Measurements from ENCODE around the gene CCDC63.

The CCDC63 gene

DNA sequence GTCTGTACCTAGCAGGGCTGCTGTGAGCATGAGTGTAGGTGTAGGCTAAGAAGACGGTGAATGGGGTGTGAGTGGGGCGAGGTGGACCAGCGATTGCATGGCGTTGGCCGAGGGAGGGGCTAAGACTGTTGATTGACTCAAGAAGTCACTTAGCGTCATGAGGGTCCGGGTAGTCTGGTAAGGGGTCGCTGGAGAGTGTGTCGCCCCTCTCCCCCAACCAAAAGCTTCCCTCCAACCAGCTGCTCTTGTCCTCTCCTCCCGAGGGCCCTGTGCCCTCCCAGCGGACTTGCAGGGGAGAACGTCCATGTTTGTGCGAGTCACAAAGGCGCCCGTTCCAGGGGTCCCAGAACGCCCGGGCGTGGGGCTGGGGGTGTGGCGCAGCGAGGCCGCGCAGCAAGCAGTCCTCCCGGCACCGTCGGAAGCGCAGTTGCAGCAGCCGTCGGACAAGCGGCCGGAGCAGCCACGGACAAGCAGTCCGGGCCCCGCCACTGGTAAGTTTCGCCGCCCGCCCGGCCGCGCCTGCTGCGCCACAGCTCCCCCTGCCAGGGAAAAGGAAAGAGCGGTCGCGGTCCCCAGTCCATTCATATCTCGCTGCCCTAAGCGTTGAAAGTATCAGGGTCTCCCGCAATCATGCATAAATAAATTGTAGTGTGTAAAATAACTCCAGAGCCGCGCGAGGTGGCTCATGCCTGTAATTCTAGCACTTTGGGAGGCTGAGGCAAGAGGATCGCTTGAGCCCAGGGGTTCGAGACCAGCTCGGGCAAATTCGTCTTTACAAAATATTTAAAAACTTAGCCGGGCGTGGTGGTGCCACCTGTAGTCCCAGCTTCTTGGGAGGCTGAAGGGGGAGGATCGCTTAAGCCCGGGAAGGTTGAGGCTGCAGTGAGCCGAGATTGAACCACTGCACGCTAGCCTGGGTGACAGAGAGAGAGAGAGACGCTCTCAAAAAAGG, at the start of gene CCDC63:
CCDC63 (plus strand) TSS at position 373 of the 952 bp plus-strand sequence. CDS start 5,968 bp downstream, outside the sequence.
- DNase-seq: no peak

DNA sequence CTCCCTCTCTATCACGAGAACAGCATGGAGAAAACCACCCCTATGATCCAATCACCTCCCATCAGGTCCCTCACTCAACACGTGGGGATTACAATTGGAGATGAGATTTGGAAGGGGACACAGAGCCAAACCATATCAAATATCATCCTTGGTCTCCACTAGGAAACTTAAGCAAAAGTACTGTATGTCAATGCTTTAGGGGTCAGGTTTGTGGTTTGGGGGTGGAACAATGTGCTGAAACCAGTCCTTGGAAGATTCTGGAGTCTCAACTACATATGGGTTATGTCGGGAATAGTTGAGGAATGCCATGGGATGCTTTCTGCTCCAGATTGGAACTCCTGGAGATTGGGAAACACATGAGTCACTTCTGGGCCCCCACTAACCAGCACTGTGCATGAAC, 48.3 kb upstream of the CCDC63 start:
- DNase-seq: no peak

DNA sequence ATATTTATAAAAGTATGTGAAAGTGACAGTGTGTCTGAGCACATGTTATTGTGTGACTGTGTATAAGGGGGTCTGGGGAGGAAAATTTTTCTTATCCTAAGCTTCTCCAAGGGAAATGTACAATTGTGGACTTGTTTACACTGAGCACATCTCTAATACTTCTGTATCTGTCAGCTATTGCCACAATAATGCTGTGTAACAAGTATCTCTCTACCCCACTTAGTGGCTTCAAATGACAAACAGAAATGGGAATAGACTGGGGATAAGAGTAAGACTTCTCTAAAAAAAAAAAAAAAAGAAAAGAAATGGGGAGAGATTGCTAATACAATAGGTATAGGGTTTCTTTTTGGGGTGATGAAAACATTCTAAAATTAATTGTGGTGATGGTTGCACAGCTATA, 44.3 kb upstream of the CCDC63 start:
- no peak for DNase-seq

DNA sequence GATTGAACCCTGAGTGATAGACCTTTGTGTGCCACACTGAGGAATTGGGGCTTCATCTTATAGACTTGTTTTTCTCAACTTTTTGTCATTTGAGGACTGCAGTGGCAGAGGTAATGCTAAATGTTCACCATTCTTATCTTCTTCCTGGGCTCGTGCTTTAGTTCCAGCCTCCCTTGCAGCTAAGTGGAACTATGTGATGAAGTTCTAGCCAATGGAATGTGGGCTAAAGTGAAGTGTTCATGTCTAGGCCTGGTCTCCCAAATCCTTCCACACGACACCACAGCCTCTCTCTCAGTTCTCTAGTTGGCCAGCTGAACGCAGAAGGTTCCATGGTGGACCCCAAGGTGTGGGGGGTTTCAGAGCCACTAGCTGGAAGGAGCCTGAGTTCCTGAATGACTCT, 42.4 kb upstream of the CCDC63 start:
- no peak for DNase-seq

DNA sequence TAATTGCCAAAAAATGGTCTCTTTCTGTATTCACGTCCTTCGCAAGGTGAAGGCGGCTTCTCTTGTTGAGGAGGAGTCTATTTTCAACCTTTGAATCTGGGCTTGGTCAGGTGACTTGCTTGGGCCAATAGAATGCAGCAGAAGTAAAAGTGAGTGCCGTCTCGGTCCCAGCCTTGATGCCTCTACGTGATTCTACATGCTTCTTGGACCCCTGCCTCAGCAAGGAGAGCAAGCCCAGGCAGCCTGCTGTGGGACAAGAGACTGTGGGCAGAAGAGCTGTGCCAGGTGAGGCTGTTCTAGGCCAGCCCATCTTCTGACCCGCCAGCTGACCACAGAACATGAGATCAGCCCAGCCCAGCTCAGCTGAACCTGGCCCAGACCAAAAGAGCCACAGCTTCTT, 39.1 kb upstream of the CCDC63 start:
- no peak for DNase-seq

DNA sequence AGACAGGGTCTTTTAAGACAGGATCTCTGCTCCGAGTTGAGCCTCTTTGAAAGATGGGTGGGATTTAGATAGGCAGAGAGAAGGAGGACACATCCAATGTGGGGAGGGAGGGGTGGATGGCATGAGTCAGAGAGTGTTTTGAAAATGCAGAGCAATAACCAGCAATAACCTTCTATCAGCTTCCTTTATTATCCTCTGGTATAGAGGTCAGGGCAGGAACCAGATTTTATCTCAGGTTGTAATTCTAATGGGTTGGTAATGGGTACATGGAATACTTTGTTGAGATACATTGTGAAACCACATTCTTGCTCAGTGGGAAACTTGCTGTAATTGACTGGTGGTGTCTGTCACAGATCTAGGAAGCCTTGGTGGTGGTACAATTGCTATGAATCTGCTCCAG, 37.6 kb upstream of the CCDC63 start:
- DNase-seq: no peak

DNA sequence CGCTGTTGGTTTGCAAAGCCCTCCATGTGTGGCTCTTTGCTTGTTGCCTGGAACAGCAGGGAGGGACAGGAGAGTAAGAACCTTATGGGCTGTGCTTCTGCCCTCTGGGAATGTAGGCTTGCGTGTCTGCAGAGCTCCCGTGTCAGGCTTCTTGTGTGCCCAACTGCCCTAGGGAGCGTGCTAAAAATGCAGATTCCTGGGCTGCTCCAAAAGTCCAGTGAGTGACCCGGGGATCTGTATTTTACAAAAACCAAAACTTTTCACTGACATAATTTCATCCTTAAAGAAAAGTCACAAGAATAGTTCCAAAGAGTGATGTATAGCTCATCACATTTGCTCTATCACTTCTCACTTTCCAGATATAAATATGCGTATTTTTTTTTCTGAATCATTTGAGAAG, 34.8 kb upstream of the CCDC63 start:
- no peak for DNase-seq

DNA sequence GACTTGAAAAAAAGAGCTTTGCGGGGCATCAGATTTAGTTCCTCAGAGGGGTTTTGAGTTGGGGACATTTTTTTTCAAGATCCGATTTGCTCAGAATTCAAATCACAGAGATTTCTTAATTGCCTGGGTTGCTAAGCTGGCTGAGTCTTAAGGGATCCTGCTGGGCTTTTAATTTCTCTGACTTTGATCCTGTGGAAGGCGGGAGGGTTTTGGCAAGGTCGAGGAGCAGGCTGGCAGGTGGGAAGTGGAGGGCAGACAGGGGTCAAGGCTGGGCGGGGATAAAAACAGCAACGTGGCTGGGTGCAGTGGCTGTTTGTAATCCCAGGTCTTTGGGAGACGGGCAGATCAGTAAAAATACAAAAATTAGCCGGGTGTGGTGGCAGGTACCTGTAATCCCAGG, 33.5 kb upstream of the CCDC63 start:
- no peak for DNase-seq

DNA sequence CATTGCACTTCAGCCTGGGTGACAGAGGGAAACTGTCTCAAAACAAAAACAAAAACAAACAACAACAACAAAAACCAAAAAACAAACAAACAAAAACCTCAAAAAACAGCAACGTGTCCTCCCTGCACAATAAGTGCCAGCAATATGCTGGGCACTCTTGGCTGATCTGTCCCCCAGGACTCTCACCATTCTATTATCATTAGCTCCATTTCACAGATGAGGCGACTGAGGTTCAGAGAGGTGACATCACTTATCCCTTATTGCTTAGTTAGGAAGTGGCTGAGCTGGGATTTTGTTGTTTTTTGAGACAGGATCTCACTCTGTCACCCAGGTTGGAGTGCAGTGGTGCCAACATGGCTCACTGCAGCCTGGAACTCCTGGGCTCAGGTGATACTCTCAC, 33.0 kb upstream of the CCDC63 start:
- no peak for DNase-seq

DNA sequence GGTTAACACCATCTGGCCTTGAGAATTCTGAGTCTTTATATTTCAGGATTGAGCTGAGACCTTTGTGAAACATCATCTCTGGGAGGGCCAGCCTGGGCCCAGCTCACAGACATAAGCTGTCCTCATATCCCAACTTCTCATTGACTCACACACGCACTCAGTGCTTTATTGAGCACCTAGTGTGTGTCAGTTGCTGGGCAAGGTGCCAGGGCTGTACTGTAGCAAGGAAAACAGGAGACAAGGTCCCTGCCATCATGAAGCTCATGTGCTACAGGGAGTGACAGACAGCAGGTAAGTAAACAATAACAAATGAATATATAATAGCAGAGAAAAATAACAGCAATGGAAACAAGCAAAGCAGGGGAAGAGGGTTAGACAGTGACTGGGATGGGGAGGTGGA, 30.5 kb upstream of the CCDC63 start:
- DNase-seq: no peak

DNA sequence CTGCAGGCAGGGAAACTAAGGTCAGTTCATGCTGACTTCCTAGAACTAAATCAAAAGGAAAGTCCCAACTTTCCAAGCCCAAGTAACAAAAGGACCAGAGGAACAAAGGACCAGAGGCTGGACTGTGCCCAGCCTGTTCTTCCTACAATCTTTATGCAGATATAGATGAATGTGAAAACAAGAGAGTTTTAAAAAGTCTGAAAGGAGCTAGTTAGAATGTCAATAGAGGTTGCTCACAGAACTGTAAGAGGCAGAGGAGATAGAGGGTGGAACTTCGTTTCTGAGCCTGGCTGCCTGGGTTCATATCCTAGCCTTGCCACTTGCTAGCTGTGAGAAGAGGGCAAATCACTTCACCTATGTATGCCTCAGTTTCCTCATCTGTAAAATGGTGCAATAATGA, 30.0 kb upstream of the CCDC63 start:
- no peak for DNase-seq

DNA sequence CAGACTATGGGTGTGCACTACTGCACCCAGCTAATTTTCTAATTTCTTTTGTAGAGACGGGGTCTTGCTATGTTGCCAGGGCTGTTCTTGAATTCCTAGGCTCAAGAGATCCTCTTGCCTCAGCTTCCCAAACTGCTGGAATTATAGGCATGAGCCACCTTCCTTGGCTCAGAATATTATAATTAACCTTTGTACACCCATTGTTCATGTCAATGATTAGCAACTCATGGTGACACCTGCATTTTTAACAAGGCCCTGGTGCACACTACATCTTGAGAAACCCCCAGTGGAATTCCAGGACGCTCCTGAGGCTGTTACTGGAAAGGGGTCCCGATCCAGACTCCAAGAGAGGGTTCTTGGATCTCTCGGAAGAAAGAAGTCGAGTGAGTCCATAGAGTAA, 28.3 kb upstream of the CCDC63 start:
- no peak for DNase-seq

DNA sequence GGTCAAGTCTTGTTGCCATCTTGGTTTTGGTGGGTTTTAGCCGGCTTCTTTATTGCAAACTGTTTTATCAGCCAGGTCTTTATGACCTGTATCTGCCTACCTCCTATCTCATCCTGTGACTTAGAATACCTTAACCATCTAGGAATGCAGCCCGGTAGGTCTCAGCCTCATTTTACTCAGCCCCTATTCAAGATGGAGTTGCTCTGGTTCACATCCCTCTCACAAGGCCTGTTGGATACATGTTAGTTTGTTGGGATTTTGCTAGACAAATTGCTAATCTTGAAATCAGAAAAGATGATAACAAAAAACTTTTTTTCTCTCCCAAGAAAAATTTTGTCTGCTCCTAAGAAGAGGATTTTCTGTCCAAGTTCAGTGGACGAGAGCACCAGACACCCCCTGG, 27.6 kb upstream of the CCDC63 start:
- no peak for DNase-seq

DNA sequence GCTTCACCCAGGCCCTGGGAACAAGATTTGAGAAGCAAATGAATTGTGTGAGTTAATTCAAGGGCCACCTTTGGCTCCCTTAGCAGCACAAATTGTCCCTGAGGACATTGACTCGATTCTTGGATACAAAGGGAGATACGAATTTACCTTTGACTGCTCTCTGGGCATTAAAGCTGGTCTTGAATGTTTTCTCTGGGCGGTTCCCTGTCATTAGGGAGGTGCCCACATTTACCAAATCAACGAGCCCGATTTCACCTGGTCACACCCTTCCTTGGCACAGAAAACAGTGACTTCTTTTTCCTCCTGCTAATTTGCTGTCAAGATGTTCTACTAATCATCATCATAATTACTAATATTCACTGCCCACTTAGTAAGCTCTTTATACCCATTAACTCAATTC, 27.1 kb upstream of the CCDC63 start:
- no peak for DNase-seq

DNA sequence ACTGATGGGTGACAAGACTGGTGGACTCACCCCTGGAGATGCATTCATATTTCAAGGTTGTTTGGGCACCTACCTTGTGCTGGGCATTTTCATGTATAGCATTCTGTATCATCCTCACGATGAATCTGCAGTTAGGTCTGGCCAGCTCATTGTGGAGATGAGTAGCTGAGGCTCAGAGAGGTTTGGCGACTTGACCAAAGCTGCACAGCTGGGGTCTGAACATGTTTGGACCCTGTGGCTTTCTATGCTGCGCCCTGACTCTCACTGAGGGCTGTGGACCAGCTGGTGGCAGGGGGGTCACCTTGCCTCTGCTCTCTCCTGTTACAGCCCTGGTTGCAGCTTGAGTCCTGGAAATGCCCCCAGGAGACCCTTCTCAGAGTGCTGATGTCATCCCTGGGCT, 24.9 kb upstream of the CCDC63 start:
- DNase-seq: no peak

DNA sequence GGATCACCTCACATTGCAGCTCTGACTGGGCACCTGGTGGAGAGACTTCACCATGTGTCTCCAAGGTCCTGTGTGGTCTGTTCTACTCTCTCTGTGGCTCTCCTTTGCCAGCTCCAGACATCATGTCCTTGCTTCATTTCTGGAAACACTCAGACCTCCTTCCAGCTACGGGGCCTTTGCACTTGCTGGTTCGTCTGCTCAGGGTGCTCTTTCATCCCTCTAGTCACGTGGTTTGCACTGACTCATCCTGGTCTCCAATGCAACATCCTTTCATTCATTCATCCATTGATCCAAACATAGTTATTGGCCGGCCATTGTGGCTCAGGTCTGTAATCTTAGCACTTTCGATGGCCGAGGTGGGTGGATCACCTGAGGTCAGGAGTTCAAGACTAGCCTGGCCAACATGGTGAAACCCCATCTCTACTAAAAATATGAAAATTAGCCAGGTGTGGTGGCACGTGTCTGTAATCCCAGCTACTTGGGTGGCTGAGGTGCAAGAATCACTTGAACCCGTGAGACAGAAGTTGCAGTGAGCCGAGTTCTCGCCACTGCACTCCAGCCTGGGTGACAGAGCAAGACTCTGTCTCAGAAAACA, 23.9 kb upstream of the CCDC63 start:
- no peak for DNase-seq

DNA sequence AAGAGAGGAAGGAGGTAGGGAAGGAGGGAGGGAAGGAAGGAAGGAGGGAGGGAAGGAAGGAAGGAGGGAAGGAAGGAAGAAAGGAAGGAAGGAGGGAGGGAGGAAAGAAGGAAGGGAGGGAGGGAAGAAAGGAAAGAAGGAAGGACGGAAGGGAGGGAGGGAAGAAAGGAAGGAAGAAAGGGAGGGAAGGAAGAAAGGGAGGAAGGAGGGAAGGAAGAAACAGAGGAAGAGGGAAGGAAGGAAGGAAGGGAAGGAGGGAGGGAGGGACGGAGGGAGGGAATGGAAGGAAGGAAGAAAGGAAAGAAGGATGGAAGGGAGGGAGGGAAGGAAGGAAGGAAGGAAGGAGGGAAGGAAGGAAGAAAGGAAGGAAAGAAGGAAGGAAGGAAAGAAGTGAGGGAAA, 22.4 kb upstream of the CCDC63 start:
- DNase-seq: no peak

DNA sequence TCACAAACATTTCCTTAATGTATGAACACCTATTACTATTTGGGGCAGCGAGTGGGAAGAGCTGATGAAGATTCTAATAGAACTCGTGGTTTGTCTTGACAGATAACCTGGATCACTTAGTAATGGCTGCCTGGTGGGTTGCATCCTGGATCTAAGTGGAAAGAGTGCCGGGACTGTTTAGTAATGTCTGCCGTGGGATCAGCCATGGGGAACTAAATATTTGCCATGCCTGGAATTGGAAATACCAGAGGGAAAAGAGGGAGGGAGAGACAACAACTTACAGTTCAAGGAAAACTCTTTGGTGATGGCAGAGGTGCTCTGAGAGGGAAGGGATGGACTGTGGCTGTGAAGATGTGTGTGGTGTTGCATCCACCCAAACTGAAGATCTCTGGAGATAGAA, 21.3 kb upstream of the CCDC63 start:
- no peak for DNase-seq

DNA sequence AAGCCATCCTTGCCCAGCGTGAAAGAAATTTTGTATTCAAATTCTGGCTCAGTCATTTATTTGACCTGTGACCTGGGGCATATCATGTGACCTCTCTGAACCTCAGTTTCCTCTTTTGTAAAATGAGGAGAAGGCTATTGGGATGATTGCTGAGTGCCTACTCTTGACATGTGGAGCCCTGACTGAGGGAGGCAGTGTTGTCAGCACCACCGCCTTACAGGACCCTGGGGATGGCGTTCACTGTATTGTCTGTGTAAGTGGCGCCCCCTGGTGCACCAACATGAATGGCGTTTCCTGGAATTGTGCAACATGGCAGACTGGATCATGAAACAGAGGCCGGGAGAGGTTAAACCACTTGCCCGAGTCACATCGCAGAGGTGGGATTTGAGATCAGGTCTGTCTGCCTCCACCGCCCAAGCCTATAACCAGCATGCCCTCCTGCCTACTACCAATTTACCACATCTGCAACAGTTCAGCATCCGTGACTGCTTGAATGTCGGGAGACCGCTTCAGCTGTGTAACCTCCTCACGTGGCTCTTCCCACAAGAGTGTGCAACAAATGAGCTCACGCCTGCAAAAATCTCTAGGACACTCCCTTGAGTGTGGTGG, 20.1 kb upstream of the CCDC63 start:
- DNase-seq: peak; percentile 53 to 58

DNA sequence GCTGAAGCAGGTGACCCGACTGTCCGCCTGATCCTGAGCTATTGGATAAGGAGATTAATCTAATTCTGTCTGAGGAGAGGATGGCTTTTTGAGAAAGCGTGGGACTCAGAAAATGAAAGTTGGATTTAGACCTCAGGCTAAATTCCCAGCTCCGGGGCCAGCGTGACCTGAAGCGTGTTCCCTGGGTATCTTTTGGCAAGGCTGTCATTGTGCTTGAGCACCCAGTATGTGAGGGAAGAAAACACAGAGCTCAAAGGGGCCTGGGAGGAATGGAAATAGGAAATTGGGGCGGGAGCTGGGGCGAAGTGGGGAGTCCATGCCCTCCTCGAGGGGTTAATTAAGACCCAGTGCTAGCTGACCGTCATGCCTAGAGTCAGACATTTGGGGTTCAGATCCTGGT, 17.5 kb upstream of the CCDC63 start:
- no peak for DNase-seq

DNA sequence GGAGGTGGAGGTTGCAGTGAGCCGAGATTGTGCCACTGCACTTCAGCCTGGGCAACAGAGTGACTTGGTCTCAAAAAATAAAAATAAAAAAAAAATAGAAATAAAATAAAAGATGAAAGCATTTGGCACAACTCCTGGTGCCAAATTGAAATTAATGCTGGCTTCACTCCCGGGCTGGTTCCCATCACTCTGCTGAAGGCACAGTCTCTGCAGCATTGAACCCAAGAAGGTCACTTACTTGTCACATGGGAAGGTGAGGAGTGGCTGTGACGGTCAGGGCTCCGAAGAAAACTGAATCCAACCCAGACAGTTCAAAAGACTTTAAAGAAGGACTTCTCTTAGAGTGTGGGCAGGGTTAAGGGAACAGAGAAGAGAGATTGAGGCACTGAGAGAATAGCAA, 10.5 kb upstream of the CCDC63 start:
- no peak for DNase-seq

DNA sequence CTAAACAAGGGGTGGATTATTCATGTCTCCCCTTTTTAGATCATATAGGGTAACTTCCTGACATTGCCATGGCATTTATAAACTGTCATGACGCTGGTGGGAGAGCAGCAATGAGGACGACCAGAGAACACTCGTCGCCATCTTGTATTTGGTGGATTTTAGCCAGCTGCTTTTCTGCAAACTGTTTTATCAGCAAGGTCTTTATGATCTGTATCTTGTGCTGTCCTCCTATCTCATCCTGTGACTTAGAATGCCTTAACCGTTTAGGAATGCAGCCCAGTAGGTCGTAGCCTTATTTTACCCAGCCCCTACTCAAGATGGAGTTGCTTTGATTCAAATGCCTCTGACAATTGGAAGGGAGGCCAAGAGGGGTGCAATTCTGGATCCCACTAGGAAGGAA, 5.8 kb upstream of the CCDC63 start:
- DNase-seq: no peak

DNA sequence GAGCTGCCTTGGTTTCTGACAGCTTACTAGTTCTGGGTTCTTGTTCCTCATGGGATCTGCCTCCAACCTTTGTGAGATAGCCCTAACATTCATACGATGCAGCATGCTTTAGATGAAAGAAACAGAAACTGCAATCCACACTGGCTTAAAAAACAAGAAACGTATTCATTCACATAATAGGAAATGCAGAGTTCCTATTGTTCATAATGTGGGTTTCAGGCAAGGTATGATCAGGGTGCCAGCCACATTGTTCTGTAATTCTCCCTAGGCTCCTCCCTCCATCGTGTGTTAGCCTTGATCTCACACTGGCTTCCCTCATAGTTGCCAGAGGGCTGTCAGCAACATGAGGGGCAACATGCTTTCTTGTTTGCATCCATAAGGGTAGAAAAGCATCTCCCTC, 2.7 kb upstream of the CCDC63 start:
- no peak for DNase-seq

Measured in bone marrow (tissue), 2 donors.